ENCODE results near the gene FRZB.

GRCh38 chr2:182824767-182825158 is 41.7 kb downstream of the FRZB start:
- TF ChIP-seq POLR2A (IDR thresholded peaks at IDR 0.05), result no peak
- no peak for TF ChIP-seq CTCF (IDR thresholded peaks at IDR 0.05)

All from heart left ventricle (tissue), 13 donors.